SK-N-SH treated with all-trans-retinoic acid at 6 μM for 48 hours (cell line): ENCODE measurements around the gene CFAP57.

ENCODE experiments used
- ARNTL ChIP-seq: fragments of 450-650 bp; formaldehyde crosslinking; IDR thresholded peaks from 2 replicates; pipeline ENCODE4 v1.5.0; 2020; ENCODE audit warnings: low read depth, mild to moderate bottlenecking, moderate library complexity, borderline replicate concordance
- BACH2 ChIP-seq: fragments of 250-450 bp; sonication (Bioruptor Pico); IDR thresholded peaks from 2 replicates; pipeline ENCODE4 v1.9.0; 2021; ENCODE audit warnings: mild to moderate bottlenecking, borderline replicate concordance
- CSDC2 ChIP-seq: fragments of 250-450 bp; sonication (Bioruptor Pico); IDR thresholded peaks from 2 replicates; pipeline ENCODE4 v1.5.0; 2020; ENCODE audit warnings: mild to moderate bottlenecking, moderate library complexity
- ESRRG ChIP-seq: fragments of 250-450 bp; sonication (Bioruptor Pico); IDR thresholded peaks from 2 replicates; pipeline ENCODE4 v1.6.1; 2021; ENCODE audit warnings: mild to moderate bottlenecking
- GLIS3 ChIP-seq: fragments of 250-450 bp; sonication (Bioruptor Pico); IDR thresholded peaks from 2 replicates; pipeline ENCODE4 v1.5.0; 2020; ENCODE audit warnings: mild to moderate bottlenecking, moderate library complexity
- ISL1 ChIP-seq: fragments of 250-450 bp; sonication (Bioruptor Pico); IDR thresholded peaks from 2 replicates; pipeline ENCODE4 v2.1.2; 2022; ENCODE audit warnings: mild to moderate bottlenecking, moderate library complexity
- RARB ChIP-seq: fragments of 250-450 bp; sonication (Bioruptor Pico); IDR thresholded peaks from 2 replicates; pipeline ENCODE4 v1.8.0; 2021; ENCODE audit warnings: mild to moderate bottlenecking, moderate library complexity
- ZC3H10 ChIP-seq: fragments of 250-450 bp; sonication (Bioruptor Pico); IDR thresholded peaks from 2 replicates; pipeline ENCODE4 v1.5.1; 2021; ENCODE audit warnings: mild to moderate bottlenecking, moderate library complexity
- ZFP30 ChIP-seq: fragments of 450-650 bp; formaldehyde crosslinking; IDR thresholded peaks from 2 replicates; pipeline ENCODE4 v1.5.0; 2022; ENCODE audit warnings: mild to moderate bottlenecking, moderate library complexity
- ZNF8 ChIP-seq: fragments of 450-650 bp; formaldehyde crosslinking; IDR thresholded peaks from 2 replicates; pipeline ENCODE4 v1.5.0; 2020; ENCODE audit warnings: mild to moderate bottlenecking, moderate library complexity
- TF ChIP-seq, protein P1 (sequence below): fragments of 250-450 bp; sonication (Bioruptor Pico); IDR thresholded peaks from 2 replicates; pipeline ENCODE4 v1.8.0; 2020; ENCODE audit warnings: mild to moderate bottlenecking, moderate library complexity, borderline replicate concordance
- TF ChIP-seq, protein P2 (sequence below): fragments of 250-450 bp; sonication (Bioruptor Pico); IDR thresholded peaks from 2 replicates; pipeline ENCODE4 v1.5.0; 2020; ENCODE audit warnings: mild to moderate bottlenecking, moderate library complexity
- TF ChIP-seq, protein P3 (sequence below): fragments of 250-450 bp; sonication (Bioruptor Pico); IDR thresholded peaks from 2 replicates; pipeline ENCODE4 v1.5.1; 2021; ENCODE audit warnings: mild to moderate bottlenecking, moderate library complexity

DNA sequence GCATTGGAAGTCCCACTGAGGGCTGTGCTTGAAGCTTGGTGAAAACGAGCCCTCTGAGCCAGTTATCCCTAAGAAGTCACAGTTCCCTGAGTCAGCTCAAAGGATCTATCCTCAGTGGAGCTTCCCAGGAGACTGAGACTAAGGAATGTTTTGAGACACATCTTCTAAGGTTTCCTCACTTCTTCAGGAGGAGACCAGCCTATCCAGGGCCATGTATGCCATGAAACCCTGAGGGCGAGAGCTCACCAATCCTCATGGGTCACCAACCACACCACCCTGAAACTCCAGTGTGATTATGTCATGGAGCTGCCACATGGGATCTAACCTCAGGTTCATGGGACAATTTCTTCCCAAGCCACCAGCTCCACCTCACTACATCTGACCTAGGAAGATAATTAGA lies 121.0 kb downstream of the CFAP57 start:
- no peak for TF ChIP-seq BACH2
- TF ChIP-seq ISL1 (CRISPR knock-in tag), result no peak
- TF ChIP-seq ARNTL, result no peak
- TF ChIP-seq ZFP30 (CRISPR knock-in tag), result no peak
- TF ChIP-seq RARB (CRISPR knock-in tag), result no peak
- TF ChIP-seq, protein P1, sequence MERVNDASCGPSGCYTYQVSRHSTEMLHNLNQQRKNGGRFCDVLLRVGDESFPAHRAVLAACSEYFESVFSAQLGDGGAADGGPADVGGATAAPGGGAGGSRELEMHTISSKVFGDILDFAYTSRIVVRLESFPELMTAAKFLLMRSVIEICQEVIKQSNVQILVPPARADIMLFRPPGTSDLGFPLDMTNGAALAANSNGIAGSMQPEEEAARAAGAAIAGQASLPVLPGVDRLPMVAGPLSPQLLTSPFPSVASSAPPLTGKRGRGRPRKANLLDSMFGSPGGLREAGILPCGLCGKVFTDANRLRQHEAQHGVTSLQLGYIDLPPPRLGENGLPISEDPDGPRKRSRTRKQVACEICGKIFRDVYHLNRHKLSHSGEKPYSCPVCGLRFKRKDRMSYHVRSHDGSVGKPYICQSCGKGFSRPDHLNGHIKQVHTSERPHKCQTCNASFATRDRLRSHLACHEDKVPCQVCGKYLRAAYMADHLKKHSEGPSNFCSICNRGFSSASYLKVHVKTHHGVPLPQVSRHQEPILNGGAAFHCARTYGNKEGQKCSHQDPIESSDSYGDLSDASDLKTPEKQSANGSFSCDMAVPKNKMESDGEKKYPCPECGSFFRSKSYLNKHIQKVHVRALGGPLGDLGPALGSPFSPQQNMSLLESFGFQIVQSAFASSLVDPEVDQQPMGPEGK (CRISPR knock-in tag), result no peak
- TF ChIP-seq, protein P2, sequence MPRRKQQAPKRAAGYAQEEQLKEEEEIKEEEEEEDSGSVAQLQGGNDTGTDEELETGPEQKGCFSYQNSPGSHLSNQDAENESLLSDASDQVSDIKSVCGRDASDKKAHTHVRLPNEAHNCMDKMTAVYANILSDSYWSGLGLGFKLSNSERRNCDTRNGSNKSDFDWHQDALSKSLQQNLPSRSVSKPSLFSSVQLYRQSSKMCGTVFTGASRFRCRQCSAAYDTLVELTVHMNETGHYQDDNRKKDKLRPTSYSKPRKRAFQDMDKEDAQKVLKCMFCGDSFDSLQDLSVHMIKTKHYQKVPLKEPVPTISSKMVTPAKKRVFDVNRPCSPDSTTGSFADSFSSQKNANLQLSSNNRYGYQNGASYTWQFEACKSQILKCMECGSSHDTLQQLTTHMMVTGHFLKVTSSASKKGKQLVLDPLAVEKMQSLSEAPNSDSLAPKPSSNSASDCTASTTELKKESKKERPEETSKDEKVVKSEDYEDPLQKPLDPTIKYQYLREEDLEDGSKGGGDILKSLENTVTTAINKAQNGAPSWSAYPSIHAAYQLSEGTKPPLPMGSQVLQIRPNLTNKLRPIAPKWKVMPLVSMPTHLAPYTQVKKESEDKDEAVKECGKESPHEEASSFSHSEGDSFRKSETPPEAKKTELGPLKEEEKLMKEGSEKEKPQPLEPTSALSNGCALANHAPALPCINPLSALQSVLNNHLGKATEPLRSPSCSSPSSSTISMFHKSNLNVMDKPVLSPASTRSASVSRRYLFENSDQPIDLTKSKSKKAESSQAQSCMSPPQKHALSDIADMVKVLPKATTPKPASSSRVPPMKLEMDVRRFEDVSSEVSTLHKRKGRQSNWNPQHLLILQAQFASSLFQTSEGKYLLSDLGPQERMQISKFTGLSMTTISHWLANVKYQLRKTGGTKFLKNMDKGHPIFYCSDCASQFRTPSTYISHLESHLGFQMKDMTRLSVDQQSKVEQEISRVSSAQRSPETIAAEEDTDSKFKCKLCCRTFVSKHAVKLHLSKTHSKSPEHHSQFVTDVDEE (CRISPR knock-in tag), result no peak
- TF ChIP-seq ZC3H10 (CRISPR knock-in tag), result no peak
- no peak for TF ChIP-seq GLIS3 (CRISPR knock-in tag)
- no peak for TF ChIP-seq CSDC2 (CRISPR knock-in tag)
- TF ChIP-seq ZNF8 (CRISPR knock-in tag), result no peak
- TF ChIP-seq, protein P3, sequence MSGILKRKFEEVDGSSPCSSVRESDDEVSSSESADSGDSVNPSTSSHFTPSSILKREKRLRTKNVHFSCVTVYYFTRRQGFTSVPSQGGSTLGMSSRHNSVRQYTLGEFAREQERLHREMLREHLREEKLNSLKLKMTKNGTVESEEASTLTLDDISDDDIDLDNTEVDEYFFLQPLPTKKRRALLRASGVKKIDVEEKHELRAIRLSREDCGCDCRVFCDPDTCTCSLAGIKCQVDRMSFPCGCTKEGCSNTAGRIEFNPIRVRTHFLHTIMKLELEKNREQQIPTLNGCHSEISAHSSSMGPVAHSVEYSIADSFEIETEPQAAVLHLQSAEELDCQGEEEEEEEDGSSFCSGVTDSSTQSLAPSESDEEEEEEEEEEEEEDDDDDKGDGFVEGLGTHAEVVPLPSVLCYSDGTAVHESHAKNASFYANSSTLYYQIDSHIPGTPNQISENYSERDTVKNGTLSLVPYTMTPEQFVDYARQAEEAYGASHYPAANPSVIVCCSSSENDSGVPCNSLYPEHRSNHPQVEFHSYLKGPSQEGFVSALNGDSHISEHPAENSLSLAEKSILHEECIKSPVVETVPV (CRISPR knock-in tag), result no peak
- no peak for TF ChIP-seq ESRRG (CRISPR knock-in tag)
